ENCODE data around the gene SPATA16. TPM values are rescaled to one million over a fixed set of nuclear protein-coding genes. Genes with fewer than 3 reads are reported as not detected.

Gene SPATA16
- total RNA-seq, 1 donor: not detected

GRCh38 chr3:172840913-172841312 lies 300.1 kb downstream of the SPATA16 start:
- DNase-seq (ENCODE audit: low read depth): no peak
- TF ChIP-seq CTCF (IDR thresholded peaks at IDR 0.05; ENCODE audit: insufficient read depth, low read length): no peak
- no peak overlapping the region for H3K4me3 ChIP-seq (ENCODE audit: low read depth, low read length)

- TF ChIP-seq CTCF (IDR thresholded peaks at IDR 0.05; ENCODE audit: insufficient read depth, low read length): no peak
- DNase-seq (ENCODE audit: low read depth): no peak
- H3K4me3 ChIP-seq (ENCODE audit: low read depth, low read length): no peak overlapping the region
Observed at GRCh38 chr3:172840463-172840862, 300.6 kb downstream of the SPATA16 start.

GRCh38 chr3:172839679-172840078 lies 301.4 kb downstream of the SPATA16 start:
- DNase-seq (ENCODE audit: low read depth): peak; percentile 26
- no peak for TF ChIP-seq CTCF (IDR thresholded peaks at IDR 0.05; ENCODE audit: insufficient read depth, low read length)

More at GRCh38 chr3:172839679-172840078, 301.4 kb downstream of the SPATA16 start:
- H3K4me3 ChIP-seq (ENCODE audit: low read depth, low read length): no peak overlapping the region

All from fibroblast of the aortic adventitia (primary cell).